Natural killer cell treated with Interleukin-12 subunit alpha and Interleukin-12 subunit beta and Interleukin-15 and Interleukin-18, amount 100 ng/mL, for 72 hours (primary cell): Measurements from ENCODE around the gene TRABD2B. TPM values are rescaled to one million over a fixed set of nuclear protein-coding genes. Genes with fewer than 3 reads are reported as not detected.
A peak's percentile ranks its signal among the peaks of the same experiment; 100 is the strongest.

Experiments
- ATAC-seq, 2 donors: fragments of 150-1000 bp; cut with Tn5 transposase in 1 of 2; sonication (Bioruptor Pico), chemical (Tn5 transposase) in 1 of 2; 2 replicates each; pipeline ENCODE4 v1.10.0; 2021
- DNase-seq: peaks from one replicate; pipeline ENCODE4 v3.0.0; 2022; ENCODE audit warnings: low spot score
- H3K27ac Mint-ChIP-seq, 2 donors: 1 replicate in 1 of 2; 2 replicates in 1 of 2; pipeline ENCODE4 v1.8.0; 2022; ENCODE audit warnings: mixed read lengths in 2 of 2, mild to moderate bottlenecking in 1 of 2, moderate library complexity in 1 of 2
- H3K27me3 Mint-ChIP-seq, 2 donors: 1 replicate in 1 of 2; 2 replicates in 1 of 2; pipeline ENCODE4 v1.8.0; 2022; ENCODE audit warnings: mixed read lengths in 2 of 2
- H3K36me3 Mint-ChIP-seq: one replicate; pipeline ENCODE4 v1.8.0; 2022; ENCODE audit warnings: mixed read lengths
- H3K4me1 Mint-ChIP-seq, 2 donors: 1 replicate in 1 of 2; 2 replicates in 1 of 2; pipeline ENCODE4 v1.8.0; 2022; ENCODE audit warnings: low read depth in 2 of 2, mixed read lengths in 2 of 2, mild to moderate bottlenecking in 1 of 2
- H3K4me3 Mint-ChIP-seq: one replicate; pipeline ENCODE4 v1.8.0; 2022; ENCODE audit warnings: mixed read lengths
- H3K9me3 Mint-ChIP-seq: 2 replicates; pipeline ENCODE4 v1.8.0; 2022; ENCODE audit warnings: mixed read lengths
- total RNA-seq, 2 donors: library from RNA; stranded (reverse); gene quantifications; one replicate each; pipeline ENCODE4 v1.2.3, GENCODE V29; 2022

The TRABD2B gene
- total RNA-seq, 2 donors from 2014 or later, result not detected

DNA sequence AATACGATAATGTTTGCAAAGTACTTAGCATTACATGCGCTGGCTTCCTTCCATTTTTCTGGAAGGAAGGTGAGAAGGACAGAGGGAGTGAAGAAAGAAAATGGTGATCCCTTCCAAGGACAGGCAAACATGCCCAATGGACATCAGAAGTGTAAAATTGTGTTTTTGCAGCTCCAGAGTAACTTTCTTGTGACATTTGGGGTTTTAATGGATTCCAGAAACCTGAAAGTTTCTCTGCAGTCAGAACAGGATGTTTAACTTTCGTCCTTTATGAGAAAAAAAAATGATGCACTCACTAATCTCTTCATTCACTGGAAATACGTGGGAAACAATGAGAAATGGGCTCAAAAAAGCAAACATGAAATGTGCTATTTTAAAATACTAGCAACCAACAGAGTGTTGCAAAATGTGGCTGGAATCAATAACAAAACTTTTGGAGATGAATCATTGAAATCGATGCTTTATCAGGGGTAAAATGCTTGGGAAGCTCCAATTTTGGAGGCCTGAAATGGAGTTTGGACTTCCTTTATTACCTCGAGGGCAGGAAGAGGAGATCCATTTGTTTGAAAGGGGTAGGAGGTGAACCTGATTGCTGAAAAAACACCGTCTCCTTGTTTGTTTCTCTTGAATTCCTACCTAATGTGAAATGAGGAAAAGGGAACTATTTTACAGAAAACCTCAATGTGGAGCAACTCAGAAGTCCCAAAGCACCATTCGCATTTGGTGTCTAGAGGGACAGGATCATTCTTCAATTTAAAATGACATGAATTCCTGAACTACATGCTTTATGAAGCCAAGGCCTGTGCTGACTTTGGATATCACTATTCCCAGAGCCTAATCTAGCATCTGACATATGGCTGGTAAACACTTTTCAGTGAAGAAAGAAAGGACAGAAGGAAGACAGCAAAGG is 129.5 kb downstream of the TRABD2B start:
- Mint-ChIP-seq H3K9me3 (no peaks in the 10 kb centered on the region), H3K27ac (no peak overlapping the region), H3K27me3 (peaks cover 13 to 14% of the 10 kb centered on the region in 2 donors), H3K4me1 (no peaks in the 10 kb centered on the region), H3K36me3 (no peaks in the 10 kb centered on the region), H3K4me3 (no peak overlapping the region)
- ATAC-seq (no peak), DNase-seq (no peak)

GRCh38 chr1:47866601-47867437 is 130.4 kb downstream of the TRABD2B start:
- Mint-ChIP-seq H3K4me3 (no peak overlapping the region), H3K9me3 (no peaks in the 10 kb centered on the region), H3K4me1 (no peaks in the 10 kb centered on the region), H3K27me3 (peaks cover 8 to 13% of the 10 kb centered on the region in 2 donors), H3K36me3 (no peaks in the 10 kb centered on the region), H3K27ac (no peak overlapping the region)
- DNase-seq (peak; percentile 15), ATAC-seq (no peak)

GRCh38 chr1:47865881-47866535 is 131.2 kb downstream of the TRABD2B start:
- no peak for ATAC-seq
- DNase-seq, result peak; percentile 22
- no peaks in the 10 kb centered on the region for H3K36me3 Mint-ChIP-seq
- H3K4me3 Mint-ChIP-seq, result no peak overlapping the region
- H3K9me3 Mint-ChIP-seq, result no peaks in the 10 kb centered on the region
- no peaks in the 10 kb centered on the region for H3K4me1 Mint-ChIP-seq
- H3K27me3 Mint-ChIP-seq, result peaks cover 8 to 13% of the 10 kb centered on the region in 2 donors
- no peak overlapping the region for H3K27ac Mint-ChIP-seq

DNA sequence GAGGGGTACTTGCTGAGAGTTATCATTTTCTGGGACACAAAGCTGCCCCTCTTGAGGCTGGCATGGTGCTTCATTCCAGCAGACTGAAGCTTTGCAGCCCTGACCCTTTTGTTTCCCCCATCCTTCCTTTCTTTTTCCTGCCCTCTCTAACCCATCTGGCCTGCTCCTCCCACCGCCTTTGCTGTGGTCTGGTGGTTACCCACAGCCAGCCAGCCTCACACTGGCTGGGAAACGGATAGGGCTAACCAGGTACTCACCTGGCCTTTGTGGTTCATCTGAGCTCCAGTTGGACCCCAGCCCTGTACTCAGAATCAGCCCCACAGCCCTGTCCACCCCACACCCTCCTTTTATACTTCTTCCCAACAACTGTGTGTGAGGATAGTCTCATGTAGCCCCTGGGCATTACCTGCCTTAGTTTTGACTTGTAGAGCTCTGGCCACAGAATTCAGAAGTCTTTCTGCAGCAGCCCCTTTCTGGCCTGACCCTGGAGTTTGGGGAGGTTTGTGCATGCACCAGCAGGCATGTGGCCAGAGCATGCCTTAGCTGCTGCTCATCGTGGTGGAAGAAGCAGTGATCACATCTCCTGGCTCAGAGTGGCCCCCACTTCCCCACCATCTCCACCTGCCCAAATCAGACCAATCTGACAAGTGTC is 138.0 kb downstream of the TRABD2B start:
- no peak overlapping the region for H3K27ac Mint-ChIP-seq
- peak in 1 of 2 donors; percentile 48 for ATAC-seq
- H3K4me1 Mint-ChIP-seq, result no peaks in the 10 kb centered on the region
- DNase-seq, result no peak
- H3K4me3 Mint-ChIP-seq, result no peak overlapping the region
- H3K36me3 Mint-ChIP-seq, result no peaks in the 10 kb centered on the region
- H3K9me3 Mint-ChIP-seq, result no peaks in the 10 kb centered on the region
- peaks cover 12 to 13% of the 10 kb centered on the region in 2 donors for H3K27me3 Mint-ChIP-seq

- H3K27me3 Mint-ChIP-seq, result peaks cover 8 to 13% of the 10 kb centered on the region in 2 donors
- H3K4me1 Mint-ChIP-seq, result no peaks in the 10 kb centered on the region
- ATAC-seq (no peak), DNase-seq (no peak)
- H3K4me3 Mint-ChIP-seq, result no peak overlapping the region
- no peaks in the 10 kb centered on the region for H3K36me3 Mint-ChIP-seq
- no peaks in the 10 kb centered on the region for H3K9me3 Mint-ChIP-seq
- no peak overlapping the region for H3K27ac Mint-ChIP-seq
These were observed 140.2 kb downstream of the TRABD2B start for GRCh38 chr1:47856996-47857395.

DNA sequence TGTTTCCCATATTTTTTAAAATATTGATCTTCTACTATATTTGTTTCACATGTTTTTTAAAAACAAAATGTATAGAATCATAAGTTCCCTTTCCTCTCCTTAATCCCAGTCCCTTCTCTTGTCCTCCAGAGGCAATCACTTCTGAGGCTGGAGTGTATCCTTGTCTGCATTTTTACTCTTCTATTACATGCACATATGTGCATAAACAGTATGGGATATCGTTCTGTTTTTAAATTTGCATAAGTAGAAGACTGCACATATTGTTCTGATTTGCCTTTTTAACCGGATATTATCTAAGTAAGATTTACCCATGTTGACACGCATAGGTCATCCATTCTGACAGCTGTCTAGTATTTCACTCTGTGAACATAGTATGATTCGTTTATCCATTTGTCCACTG is 142.0 kb downstream of the TRABD2B start:
- Mint-ChIP-seq H3K27me3 (peaks cover 2 to 6% of the 10 kb centered on the region in 2 donors), H3K4me3 (no peak overlapping the region), H3K27ac (no peak overlapping the region), H3K9me3 (no peaks in the 10 kb centered on the region), H3K36me3 (no peaks in the 10 kb centered on the region), H3K4me1 (no peaks in the 10 kb centered on the region)
- DNase-seq (no peak), ATAC-seq (no peak)

GRCh38 chr1:47854552-47855144 is 142.5 kb downstream of the TRABD2B start:
- Mint-ChIP-seq H3K9me3 (no peaks in the 10 kb centered on the region), H3K27ac (no peak overlapping the region), H3K27me3 (peaks cover 0 to under 1% of the 10 kb centered on the region in 2 donors), H3K36me3 (no peaks in the 10 kb centered on the region), H3K4me1 (no peaks in the 10 kb centered on the region), H3K4me3 (no peak overlapping the region)
- ATAC-seq (no peak), DNase-seq (no peak)

GRCh38 chr1:47853852-47854251 is 143.3 kb downstream of the TRABD2B start:
- no peaks in the 10 kb centered on the region for H3K4me1 Mint-ChIP-seq
- no peak overlapping the region for H3K27ac Mint-ChIP-seq
- H3K36me3 Mint-ChIP-seq, result no peaks in the 10 kb centered on the region
- no peaks in the 10 kb centered on the region for H3K27me3 Mint-ChIP-seq
- ATAC-seq (no peak), DNase-seq (no peak)
- no peaks in the 10 kb centered on the region for H3K9me3 Mint-ChIP-seq
- H3K4me3 Mint-ChIP-seq, result no peak overlapping the region

DNA sequence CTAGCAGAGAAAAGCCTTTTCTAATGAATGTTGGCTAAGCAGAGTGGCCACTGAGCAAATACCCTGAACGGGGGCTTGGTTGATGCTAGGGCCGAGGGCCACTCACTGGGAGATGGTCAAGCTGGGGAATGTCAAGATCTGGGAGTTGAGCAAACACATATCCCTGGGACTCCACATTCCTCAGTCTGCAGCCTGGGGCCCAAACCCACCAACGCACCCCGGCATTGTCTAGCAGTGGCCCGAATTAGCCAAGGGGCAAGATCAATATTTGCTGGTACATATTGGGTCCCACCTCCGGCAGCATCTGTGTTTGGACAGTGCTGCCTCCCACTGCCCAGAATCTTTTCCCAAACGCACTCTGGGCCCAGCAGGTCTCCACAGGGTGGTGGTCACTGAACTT is 144.1 kb downstream of the TRABD2B start:
- Mint-ChIP-seq H3K4me3 (no peak overlapping the region), H3K27ac (no peak overlapping the region), H3K4me1 (no peaks in the 10 kb centered on the region), H3K36me3 (no peaks in the 10 kb centered on the region), H3K27me3 (no peaks in the 10 kb centered on the region), H3K9me3 (no peaks in the 10 kb centered on the region)
- ATAC-seq, result no peak
- no peak for DNase-seq

- Mint-ChIP-seq H3K36me3 (no peaks in the 10 kb centered on the region), H3K27me3 (no peaks in the 10 kb centered on the region), H3K4me3 (no peak overlapping the region), H3K4me1 (no peaks in the 10 kb centered on the region), H3K9me3 (no peaks in the 10 kb centered on the region), H3K27ac (no peak overlapping the region)
- no peak for DNase-seq
- ATAC-seq, result no peak
These were observed 145.0 kb downstream of the TRABD2B start for GRCh38 chr1:47852006-47852718.

GRCh38 chr1:47850451-47850850 is 146.7 kb downstream of the TRABD2B start:
- no peak for DNase-seq
- no peaks in the 10 kb centered on the region for H3K9me3 Mint-ChIP-seq
- H3K27ac Mint-ChIP-seq, result no peak overlapping the region
- H3K27me3 Mint-ChIP-seq, result peaks cover 0 to 2% of the 10 kb centered on the region in 2 donors
- no peak overlapping the region for H3K4me3 Mint-ChIP-seq
- H3K4me1 Mint-ChIP-seq, result no peaks in the 10 kb centered on the region
- no peak for ATAC-seq
- no peaks in the 10 kb centered on the region for H3K36me3 Mint-ChIP-seq

GRCh38 chr1:47849591-47850261 is 147.5 kb downstream of the TRABD2B start:
- no peak for DNase-seq
- no peak overlapping the region for H3K27ac Mint-ChIP-seq
- H3K36me3 Mint-ChIP-seq, result no peaks in the 10 kb centered on the region
- no peak overlapping the region for H3K4me3 Mint-ChIP-seq
- no peaks in the 10 kb centered on the region for H3K9me3 Mint-ChIP-seq
- H3K4me1 Mint-ChIP-seq, result no peaks in the 10 kb centered on the region
- H3K27me3 Mint-ChIP-seq, result peaks cover 4 to 7% of the 10 kb centered on the region in 2 donors
- ATAC-seq, result no peak
